Naive thymus-derived CD4-positive, alpha-beta T cell (primary cell): Measurements from ENCODE around the gene E2F4. TPM values are rescaled to one million over a fixed set of nuclear protein-coding genes. Genes with fewer than 3 reads are reported as not detected.

Experiments used
- ATAC-seq: fragments of 150-1000 bp; cut with Tn5 transposase; 2 replicates; pipeline ENCODE4 v1.10.0; 2021; ENCODE audit warnings: mild to moderate bottlenecking, moderate library complexity
- CTCF ChIA-PET: fragments of 350-600 bp; sonication (Branson Sonifier 250); formaldehyde crosslinking; loops from one replicate; lab custom pipeline; 2021; ENCODE audit warnings: antibody characterized with exemption; lab: Charles Lee
- POLR2A ChIA-PET: fragments of 350-600 bp; sonication (Branson Sonifier 250); formaldehyde crosslinking; loops from one replicate; lab custom pipeline; 2021; ENCODE audit warnings: antibody characterized with exemption, inconsistent platforms; lab: Charles Lee
- DNase-seq, 9 donors: peaks; one replicate each; pipeline versions ENCODE4 v3.0.0 to v3.0.0-alpha.2; 2020 to 2022; ENCODE audit warnings: mixed read lengths in 1 of 9
- H3K27ac ChIP-seq: one replicate; pipeline ENCODE4 v1.7.0; 2013; ENCODE audit warnings: mild to moderate bottlenecking, low read depth, low read length, moderate library complexity
- H3K27me3 ChIP-seq, 2 donors: one replicate each; pipeline ENCODE4 v1.7.0; 2013; ENCODE audit warnings: low read length in 2 of 2, mild to moderate bottlenecking in 2 of 2, moderate library complexity in 2 of 2; ENCODE audit not compliant: control insufficient read depth in 2 of 2, insufficient read depth in 2 of 2
- H3K36me3 ChIP-seq, 3 experiments: 1 replicate in 2 of 3; 2 replicates in 1 of 3; pipeline ENCODE4 v1.7.0; 2013; ENCODE audit warnings: low read length in 3 of 3, mild to moderate bottlenecking in 3 of 3, moderate library complexity in 1 of 3; ENCODE audit not compliant: insufficient read depth in 3 of 3, control insufficient read depth in 2 of 3
- H3K4me1 ChIP-seq, 2 donors: one replicate each; pipeline ENCODE4 v1.7.0; 2013; ENCODE audit warnings: low read length in 2 of 2, mild to moderate bottlenecking in 2 of 2, moderate library complexity in 1 of 2; ENCODE audit not compliant: control insufficient read depth in 2 of 2, insufficient read depth in 2 of 2
- H3K4me3 ChIP-seq: 2 replicates; pipeline ENCODE4 v1.7.0; 2013; ENCODE audit warnings: mild to moderate bottlenecking, low read length
- H3K9me3 ChIP-seq, 3 experiments: 1 replicate in 2 of 3; 2 replicates in 1 of 3; pipeline ENCODE4 v1.7.0; 2013; ENCODE audit warnings: low read length in 3 of 3; ENCODE audit not compliant: control insufficient read depth in 2 of 3
- H3K27ac Mint-ChIP-seq, 9 donors: one replicate each; pipeline ENCODE4 v1.8.0; 2020 to 2022; ENCODE audit warnings: mixed read lengths in 9 of 9, mild to moderate bottlenecking in 8 of 9, moderate library complexity in 5 of 9, inconsistent platforms in 2 of 9
- H3K27me3 Mint-ChIP-seq, 5 donors: one replicate each; pipeline ENCODE4 v1.8.0; 2021 to 2022; ENCODE audit warnings: mixed read lengths in 5 of 5, mild to moderate bottlenecking in 1 of 5
- H3K36me3 Mint-ChIP-seq, 5 donors: one replicate each; pipeline ENCODE4 v1.8.0; 2020 to 2022; ENCODE audit warnings: mixed read lengths in 5 of 5, mild to moderate bottlenecking in 3 of 5, inconsistent platforms in 1 of 5
- H3K4me1 Mint-ChIP-seq, 7 donors: one replicate each; pipeline ENCODE4 v1.8.0; 2020 to 2022; ENCODE audit warnings: mixed read lengths in 7 of 7, mild to moderate bottlenecking in 3 of 7, inconsistent platforms in 1 of 7
- H3K4me3 Mint-ChIP-seq, 10 donors: one replicate each; pipeline ENCODE4 v1.8.0; 2020 to 2022; ENCODE audit warnings: mild to moderate bottlenecking in 10 of 10, mixed read lengths in 10 of 10, moderate library complexity in 6 of 10, inconsistent platforms in 2 of 10
- H3K9me3 Mint-ChIP-seq, 11 donors: one replicate each; pipeline ENCODE4 v1.8.0; 2020 to 2022; ENCODE audit warnings: mixed read lengths in 11 of 11, mild to moderate bottlenecking in 4 of 11, inconsistent platforms in 1 of 11, moderate library complexity in 1 of 11
- intact Hi-C, 2 donors: fragments of 100-400 bp; cut with micrococcal nuclease; formaldehyde crosslinking; loops; one replicate each; pipeline ENCODE4 v1.15.1; 2023
- polyA plus RNA-seq, 2 donors: library from polyadenylated mRNA; unstranded; fragments of 300-500 nt; fragmentation: Illumina TruSeq; gene quantifications; one replicate each; pipeline ENCODE4 v1.2.3, GENCODE V29; 2021
- total RNA-seq, 6 experiments: library from RNA in 5 of 6; stranded (reverse) in 5 of 6; gene quantifications; 1 replicate in 5 of 6; 2 replicates in 1 of 6; pipeline ENCODE4 v1.2.3 and lab custom pipeline; 2021 to 2026

The E2F4 gene
- total and polyA plus RNA-seq, 7 experiments from 2014 or later: 59.4 to 133 (median 73.0) TPM

DNA sequence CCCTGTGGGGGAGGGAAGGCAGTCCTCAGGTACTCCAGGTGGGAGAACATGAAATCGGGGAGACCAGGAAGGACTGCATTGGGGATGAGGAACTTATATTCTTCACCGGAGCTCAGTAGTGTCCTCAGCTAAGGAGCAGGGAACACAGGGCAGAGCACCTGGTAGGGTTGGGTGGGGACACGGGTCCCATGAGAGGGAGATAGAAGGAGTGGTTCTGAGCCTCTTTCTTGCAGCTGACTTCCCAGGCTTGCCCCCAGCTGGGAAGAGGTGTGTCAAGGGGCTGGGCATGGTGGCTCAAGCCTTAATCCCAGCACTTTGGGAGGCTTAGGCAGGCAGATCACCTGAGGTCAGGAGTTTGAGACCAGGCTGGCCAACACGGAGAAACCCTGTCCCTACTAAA, 53.2 kb downstream of the E2F4 start:
- Mint-ChIP-seq H3K27me3 (peaks cover 0 to 14% (median 0%) of the 10 kb centered on the region in 5 donors), H3K27ac (peak overlapping the region; percentile 8 to 96 (median 78)), H3K4me3 (peak overlapping the region; percentile 40 to 96 (median 70)), H3K9me3 (no peaks in the 10 kb centered on the region), H3K4me1 (peaks cover 32 to 59% (median 43%) of the 10 kb centered on the region in 7 donors), H3K36me3 (no peaks in the 10 kb centered on the region)
- ChIA-PET POLR2A (interaction anchor here (1.4 to 2.1 kb wide), 5 partner anchors 12 to 32 kb away, joined by 3 to 19 read pairs (median 4); partner anchors contain the start of gene TMEM208), CTCF (no interaction called here)
- ATAC-seq (no peak), DNase-seq (no peak)
- H3K36me3 ChIP-seq: no peaks in the 10 kb centered on the region
- no peaks in the 10 kb centered on the region for H3K9me3 ChIP-seq
- intact Hi-C loops: loop anchor here (2.0 to 10.0 kb wide), 5 partner anchors 34 to 1887 kb away; partner anchors contain the start of genes AGRP (in 1 of the 2), ATP6V0D1 (in 1 of the 2), CENPT (in 1 of the 2) and CHTF8 (in 1 of the 2)
- H3K4me1 ChIP-seq: peaks cover 31 to 39% of the 10 kb centered on the region in 2 donors
- H3K4me3 ChIP-seq: no peak overlapping the region
- no peaks in the 10 kb centered on the region for H3K27me3 ChIP-seq
- peak overlapping the region; percentile 57 for H3K27ac ChIP-seq

DNA sequence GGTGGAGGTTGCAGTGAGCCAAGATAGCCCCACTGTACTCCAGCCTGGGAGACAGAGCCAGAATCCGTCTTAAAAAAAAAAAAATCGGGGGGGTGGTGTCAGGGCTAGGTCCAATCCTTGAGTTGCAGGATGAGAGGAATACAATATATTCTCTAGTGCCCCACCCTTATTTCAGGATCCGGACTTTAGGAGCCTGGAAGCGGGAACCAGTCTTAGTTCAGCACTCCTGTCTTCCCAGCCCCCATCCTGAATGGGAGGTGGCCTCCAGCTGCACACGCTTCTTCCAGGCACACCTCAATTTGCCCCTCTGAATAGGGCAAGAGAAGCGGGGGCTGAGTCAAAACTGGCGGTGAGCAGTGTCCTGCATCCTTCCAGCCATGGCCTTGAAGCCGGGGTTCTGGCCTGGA, 53.7 kb downstream of the E2F4 start:
- peaks cover 0 to 19% (median 0%) of the 10 kb centered on the region in 5 donors for H3K27me3 Mint-ChIP-seq
- H3K36me3 Mint-ChIP-seq: no peaks in the 10 kb centered on the region
- DNase-seq: no peak
- H3K4me3 ChIP-seq: no peak overlapping the region
- intact Hi-C loops: loop anchor here (2.0 to 10.0 kb wide), 6 partner anchors 33 to 1887 kb away; partner anchors contain the start of genes PLEKHG4 (in 2 of the 2), AGRP (in 1 of the 2), ATP6V0D1 (in 1 of the 2) and CENPT (in 1 of the 2)
- ATAC-seq: no peak
- H3K36me3 ChIP-seq: no peaks in the 10 kb centered on the region
- H3K27me3 ChIP-seq: no peaks in the 10 kb centered on the region
- peaks cover 31 to 39% of the 10 kb centered on the region in 2 donors for H3K4me1 ChIP-seq
- H3K27ac Mint-ChIP-seq: peak overlapping the region in 4 of 9 donors; percentile 70 to 96 (median 92)
- ChIA-PET CTCF (no interaction called here), POLR2A (interaction anchor here (1.4 to 2.8 kb wide), 5 partner anchors 15 to 86 kb away, joined by 3 to 20 read pairs (median 6); partner anchors contain the start of genes FBXL8, TMEM208 and TRADD)
- H3K4me1 Mint-ChIP-seq: peaks cover 37 to 60% (median 45%) of the 10 kb centered on the region in 7 donors
- H3K9me3 Mint-ChIP-seq: no peaks in the 10 kb centered on the region
- no peaks in the 10 kb centered on the region for H3K9me3 ChIP-seq
- peak overlapping the region; percentile 40 to 96 (median 75) for H3K4me3 Mint-ChIP-seq
- peak overlapping the region; percentile 57 for H3K27ac ChIP-seq

DNA sequence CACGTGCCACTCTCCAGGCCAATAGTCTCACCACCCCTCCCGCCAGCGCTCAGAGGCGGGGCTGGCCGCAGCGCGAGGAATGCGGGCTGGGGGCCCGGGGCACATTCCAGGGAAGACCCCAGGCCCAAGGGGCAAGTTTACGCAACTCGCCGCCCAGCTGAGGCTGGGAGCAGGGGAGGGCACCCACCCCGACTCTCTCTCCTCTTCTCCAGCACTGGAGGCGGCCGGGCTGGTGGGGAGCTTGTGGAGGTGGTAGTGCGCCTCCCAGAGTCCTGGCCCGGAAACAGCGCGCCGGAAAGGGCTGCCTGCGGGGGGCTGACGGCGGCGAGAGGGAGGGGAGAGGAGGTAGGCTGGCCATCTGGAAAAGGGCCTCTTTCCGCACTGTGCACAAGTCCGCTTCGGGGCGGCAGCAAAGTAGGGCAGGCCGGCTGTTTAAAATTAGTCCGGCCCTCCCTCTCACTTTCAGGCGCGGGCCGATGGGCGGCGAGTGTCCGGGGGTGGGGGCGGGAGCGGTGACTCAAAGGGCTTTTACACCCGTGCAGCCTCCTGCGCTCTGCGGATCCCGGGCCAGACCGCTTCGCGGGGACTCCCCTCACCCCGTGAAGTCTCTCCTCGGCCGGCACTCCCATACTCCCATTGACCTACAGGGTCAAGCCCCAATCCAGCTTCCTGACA, 54.3 kb downstream of the E2F4 start:
- Histone ChIP-seq H3K4me1 (peaks cover 31 to 39% of the 10 kb centered on the region in 2 donors), H3K27me3 (no peaks in the 10 kb centered on the region), H3K36me3 (no peaks in the 10 kb centered on the region), H3K9me3 (no peaks in the 10 kb centered on the region), H3K4me3 (peak overlapping the region; percentile 68), H3K27ac (peak overlapping the region; percentile 60)
- ChIA-PET POLR2A (interaction anchor here (1.4 to 2.8 kb wide), 3 partner anchors 16 to 86 kb away, joined by 4 to 20 read pairs (median 6); partner anchors contain the start of genes FBXL8, TMEM208 and TRADD), CTCF (no interaction called here)
- Mint-ChIP-seq H3K27me3 (peaks cover 0 to 20% (median 0%) of the 10 kb centered on the region in 5 donors), H3K36me3 (no peaks in the 10 kb centered on the region), H3K27ac (peak overlapping the region in 7 of 9 donors; percentile 66 to 92 (median 80)), H3K4me3 (peak overlapping the region; percentile 83 to 96 (median 91)), H3K9me3 (no peaks in the 10 kb centered on the region), H3K4me1 (peaks cover 37 to 58% (median 45%) of the 10 kb centered on the region in 7 donors)
- intact Hi-C loops: loop anchor here (2.0 to 10.0 kb wide), 5 partner anchors 33 to 1886 kb away; partner anchors contain the start of genes AGRP (in 1 of the 2), ATP6V0D1 (in 1 of the 2), CENPT (in 1 of the 2) and CHTF8 (in 1 of the 2)
- DNase-seq: peak in 4 of 9 donors; percentile 8 to 64 (median 18)
- ATAC-seq: no peak

DNA sequence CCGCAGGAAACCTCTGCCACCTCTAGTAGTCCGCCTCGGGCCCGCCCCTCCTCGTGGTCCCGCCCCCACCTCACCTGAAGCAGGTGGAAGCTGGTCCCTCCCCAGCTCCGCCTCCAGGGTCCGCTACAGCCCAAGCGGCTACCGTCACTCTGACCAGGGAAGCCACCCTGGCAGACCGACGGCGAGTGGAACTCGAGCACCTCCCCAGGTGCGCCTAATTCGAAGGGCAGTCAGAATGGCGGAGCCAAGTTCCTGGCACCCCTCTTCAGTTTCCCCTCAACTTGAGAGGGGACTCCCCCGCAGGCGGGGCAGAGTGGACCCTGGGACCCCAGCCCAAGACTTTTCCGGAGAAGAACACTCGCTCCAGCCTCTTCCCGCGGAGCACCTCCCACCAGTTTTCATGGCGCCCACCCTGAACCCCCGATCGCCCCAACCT, 54.8 kb downstream of the E2F4 start:
- H3K36me3 Mint-ChIP-seq: no peaks in the 10 kb centered on the region
- POLR2A ChIA-PET: interaction anchor here (2.1 to 2.8 kb wide), 2 partner anchors 20 to 87 kb away, joined by 6 to 20 read pairs; partner anchors contain the start of genes FBXL8, TMEM208 and TRADD
- peaks cover 0 to 20% (median 0%) of the 10 kb centered on the region in 5 donors for H3K27me3 Mint-ChIP-seq
- no peaks in the 10 kb centered on the region for H3K9me3 ChIP-seq
- peaks cover 37 to 53% (median 45%) of the 10 kb centered on the region in 7 donors for H3K4me1 Mint-ChIP-seq
- H3K4me1 ChIP-seq: peaks cover 31 to 39% of the 10 kb centered on the region in 2 donors
- peak overlapping the region; percentile 28 to 92 (median 76) for H3K27ac Mint-ChIP-seq
- intact Hi-C loops: loop anchor here (1.0 to 10.0 kb wide), 14 partner anchors 19 to 1886 kb away; partner anchors contain the start of genes MATCAP1 (in 2 of the 2), TMEM208 (in 2 of the 2), ACD (in 1 of the 2) and AGRP (in 1 of the 2)
- H3K4me3 ChIP-seq: peak overlapping the region; percentile 68
- H3K9me3 Mint-ChIP-seq: no peaks in the 10 kb centered on the region
- peak overlapping the region; percentile 60 for H3K27ac ChIP-seq
- peak in 6 of 9 donors; percentile 31 to 54 (median 36) for DNase-seq
- no peaks in the 10 kb centered on the region for H3K36me3 ChIP-seq
- peak overlapping the region; percentile 83 to 96 (median 91) for H3K4me3 Mint-ChIP-seq
- H3K27me3 ChIP-seq: no peaks in the 10 kb centered on the region
- ATAC-seq: no peak
- CTCF ChIA-PET: interaction anchor here (0.7 kb wide), 1 partner anchor 274 kb away, joined by 3 read pairs; no protein-coding TSS in a partner anchor

DNA sequence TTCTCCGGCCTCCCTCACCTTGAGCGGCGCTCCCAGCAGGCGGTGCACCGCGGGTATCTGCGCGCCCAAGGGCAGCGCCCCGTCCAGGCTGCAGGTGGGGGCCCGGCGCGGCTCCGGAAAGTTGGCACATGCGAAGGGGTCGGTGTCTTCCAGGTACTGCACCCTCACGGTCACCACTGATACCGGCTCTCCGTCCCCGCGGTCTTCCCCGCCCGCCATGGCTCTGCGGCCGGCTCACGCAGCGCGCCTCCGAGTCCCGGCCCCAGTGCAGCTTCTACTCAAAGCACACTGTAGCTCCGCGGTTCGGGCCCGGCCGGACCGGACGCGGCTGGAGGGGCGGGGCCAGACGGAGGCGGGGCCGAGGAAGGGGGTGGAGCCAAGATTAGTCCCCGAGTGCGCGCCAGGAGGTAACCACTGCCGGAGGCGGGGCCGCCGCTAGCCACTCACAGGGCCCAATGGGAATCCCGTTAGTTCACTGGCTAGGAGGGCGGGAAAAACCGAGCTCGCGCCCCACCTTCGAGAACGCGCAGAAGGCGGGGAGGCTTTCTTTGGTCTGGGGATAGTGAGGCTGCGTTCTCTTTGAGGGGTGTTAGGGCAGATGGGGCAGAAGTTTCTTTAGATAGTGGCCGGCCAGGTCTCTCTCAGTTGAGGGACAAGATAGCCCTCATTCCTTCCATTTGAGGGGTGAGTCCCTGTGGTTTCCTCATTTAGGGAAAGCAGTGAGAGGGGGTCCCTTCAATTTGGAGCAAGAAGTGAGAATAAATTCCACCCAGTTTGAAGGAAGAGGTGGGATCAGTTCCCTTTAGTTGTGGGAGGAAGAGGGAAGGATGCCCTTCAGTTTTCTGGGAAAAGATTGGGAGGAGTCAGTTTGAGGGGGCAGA, 55.5 kb downstream of the E2F4 start, which contains the start of gene FHOD1:
FHOD1 (minus strand) TSS at position 290 of the 881 bp plus-strand sequence; CDS start at position 219, 71 bp downstream.
- ChIA-PET CTCF (interaction anchor here (0.7 to 1.0 kb wide), 4 partner anchors 19 to 273 kb away, joined by 3 to 4 read pairs (median 3); partner anchors contain the start of gene TMEM208), POLR2A (interaction anchor here (0.6 to 2.8 kb wide), 5 partner anchors 9 to 87 kb away, joined by 3 to 20 read pairs (median 3); partner anchors contain the start of genes FBXL8, TMEM208 and TRADD)
- Mint-ChIP-seq H3K36me3 (no peaks in the 10 kb centered on the region), H3K9me3 (no peaks in the 10 kb centered on the region), H3K4me3 (peak within 1 kb of the TSS; percentile 83 to 96 (median 91)), H3K27ac (peak within 1 kb of the TSS; percentile 70 to 92 (median 80)), H3K4me1 (peaks cover 37 to 50% (median 44%) of the 10 kb centered on the region in 7 donors), H3K27me3 (peaks cover 0 to 20% (median 0%) of the 10 kb centered on the region in 5 donors)
- peaks cover 31 to 39% of the 10 kb centered on the region in 2 donors for H3K4me1 ChIP-seq
- ATAC-seq (peak; percentile 85), DNase-seq (peak; percentile 88 to 100 (median 91))
- intact Hi-C loops: loop anchor here (1.0 to 10.0 kb wide), 15 partner anchors 20 to 1885 kb away; partner anchors contain the start of genes MATCAP1 (in 2 of the 2), TMEM208 (in 2 of the 2), ACD (in 1 of the 2) and AGRP (in 1 of the 2)
- no peaks in the 10 kb centered on the region for H3K36me3 ChIP-seq
- H3K9me3 ChIP-seq: no peaks in the 10 kb centered on the region
- no peaks in the 10 kb centered on the region for H3K27me3 ChIP-seq
- peak within 1 kb of the TSS; percentile 60 for H3K27ac ChIP-seq
- peak within 1 kb of the TSS; percentile 68 for H3K4me3 ChIP-seq
